GM18858 (cell line): ENCODE results near the gene NANOS2.

Source experiments
- ATAC-seq: cut with Tn5 transposase; IDR thresholded peaks from one replicate; pipeline ENCODE4 v1.9.1; 2021; ENCODE audit not compliant: unreplicated experiment

NANOS2 gene

DNA sequence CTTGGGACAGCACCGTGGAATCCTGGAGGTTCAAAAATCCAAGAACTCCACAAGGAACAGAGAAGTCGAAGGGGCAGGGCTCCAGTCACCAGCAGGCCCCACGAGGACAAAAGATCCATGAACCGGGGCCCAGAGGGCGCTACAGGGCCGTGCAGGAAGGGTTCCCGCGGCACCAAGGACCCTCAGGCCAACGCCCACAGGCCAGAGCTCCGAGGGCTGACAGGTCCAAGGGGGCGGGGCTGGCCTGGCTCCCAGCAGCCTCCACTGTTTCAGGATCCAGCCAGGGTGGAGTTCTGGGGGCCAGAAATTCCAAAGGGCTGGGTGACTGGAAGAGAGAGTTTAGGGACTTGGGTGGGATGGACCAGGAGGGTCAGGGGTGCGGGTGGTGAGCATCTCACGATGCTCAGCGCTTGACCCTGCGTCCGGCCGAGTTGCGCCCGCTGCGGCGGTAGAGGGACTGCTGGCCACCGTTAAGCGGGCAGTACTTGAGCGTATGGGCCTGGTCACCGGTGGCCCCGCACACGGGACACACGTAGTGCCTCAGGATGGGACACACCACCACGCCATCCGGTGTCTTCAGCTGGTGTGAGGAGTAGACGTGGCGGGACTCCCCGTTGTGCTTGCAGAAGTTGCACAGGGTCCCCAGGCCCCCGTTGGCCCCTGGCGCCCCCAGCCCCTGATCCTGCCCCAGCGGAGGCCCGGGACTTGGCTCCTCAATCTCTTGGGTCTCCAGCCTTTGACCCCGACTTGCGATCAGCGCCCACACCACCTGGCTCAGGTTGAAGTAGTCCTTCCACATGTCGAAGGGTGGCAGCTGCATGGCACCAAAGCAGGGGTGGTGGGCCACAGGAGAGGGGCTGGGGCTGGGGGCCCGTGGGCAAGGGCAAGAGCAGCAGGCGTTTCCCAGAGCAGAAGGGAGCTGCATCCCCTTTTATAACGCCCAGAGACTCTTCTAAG is at the start of gene NANOS2:
Gene NANOS2, minus strand, starts transcription at position 905 of the 957 bp plus-strand sequence. Its CDS starts 85 bp downstream, at position 820.
- no peak for ATAC-seq

DNA sequence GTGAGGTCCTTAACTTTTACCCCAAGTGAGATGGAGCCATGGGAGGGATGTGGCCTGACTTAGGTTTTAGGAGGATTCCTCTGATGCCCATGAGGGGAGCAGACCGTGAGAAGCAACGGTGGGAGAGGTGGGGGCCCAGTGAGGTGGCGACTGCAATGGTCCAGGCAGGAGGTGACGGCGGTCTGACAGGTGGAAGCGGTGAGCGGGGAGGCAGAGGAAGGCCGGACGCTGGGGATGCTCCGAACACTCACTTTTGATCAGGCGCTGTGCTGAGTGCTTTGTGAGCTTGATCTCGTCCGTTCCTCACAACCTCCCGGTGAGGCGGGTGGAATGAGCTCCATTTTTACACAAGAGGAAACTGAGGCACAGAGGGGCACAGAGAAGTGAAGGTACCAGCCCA is 47.4 kb upstream of the NANOS2 start:
- ATAC-seq, result no peak

DNA sequence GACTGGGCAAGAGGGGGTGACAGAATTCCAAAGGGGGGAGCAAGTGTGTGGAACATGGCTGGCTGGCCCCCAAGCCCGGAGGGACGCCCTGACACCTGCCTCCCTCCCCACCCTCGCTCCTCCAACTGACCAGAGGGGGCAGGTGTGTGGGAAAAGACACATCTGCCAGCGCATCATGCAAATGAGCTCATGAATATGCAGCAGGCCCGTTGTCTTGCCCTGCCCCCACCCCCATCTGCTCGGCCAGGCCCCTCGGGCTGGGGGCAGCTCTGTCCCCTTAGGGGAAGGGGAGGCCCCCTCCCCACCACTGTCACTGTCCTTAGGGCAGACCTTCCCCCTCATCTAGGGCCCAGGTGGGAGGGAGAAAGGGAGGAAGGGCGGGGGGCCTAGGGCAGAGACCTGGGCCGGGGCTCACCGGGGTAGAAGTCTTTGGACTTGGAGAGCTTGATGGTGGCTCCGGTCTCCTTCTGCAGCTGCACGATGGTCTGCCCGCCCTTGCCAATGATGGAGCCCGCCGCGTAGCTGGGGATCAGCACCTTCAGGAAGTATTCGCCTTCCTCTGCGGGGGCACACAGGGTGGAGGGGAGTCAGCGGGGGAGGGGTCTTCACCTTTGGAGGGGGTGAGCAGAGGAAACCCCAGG is 46.1 kb upstream of the NANOS2 start:
- ATAC-seq, result no peak

DNA sequence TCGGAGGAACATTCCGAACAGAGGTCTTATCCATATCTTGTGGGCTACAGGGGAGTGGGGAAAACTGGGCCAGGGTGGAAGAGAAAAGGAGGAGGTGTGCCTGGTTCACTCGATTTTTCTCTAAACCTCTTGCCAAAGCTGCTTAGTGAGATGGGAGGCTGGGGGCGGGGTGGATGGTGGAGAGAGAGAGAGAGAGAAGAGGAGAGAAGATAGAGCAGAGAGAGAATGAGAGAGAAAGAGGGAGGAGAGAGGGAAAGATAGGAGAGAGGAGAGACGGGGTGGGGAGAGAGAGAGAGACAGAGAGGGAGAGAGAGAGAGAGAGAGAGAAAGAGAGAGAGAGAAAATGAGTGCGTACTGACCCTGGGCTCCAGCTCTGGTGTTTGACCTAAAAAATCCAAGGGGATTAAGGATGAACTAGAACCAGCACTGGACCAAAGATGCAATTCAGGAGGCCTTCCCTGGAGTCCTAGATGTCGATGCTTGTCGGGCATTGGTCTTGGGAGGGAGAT is 45.0 kb upstream of the NANOS2 start:
- ATAC-seq, result no peak

DNA sequence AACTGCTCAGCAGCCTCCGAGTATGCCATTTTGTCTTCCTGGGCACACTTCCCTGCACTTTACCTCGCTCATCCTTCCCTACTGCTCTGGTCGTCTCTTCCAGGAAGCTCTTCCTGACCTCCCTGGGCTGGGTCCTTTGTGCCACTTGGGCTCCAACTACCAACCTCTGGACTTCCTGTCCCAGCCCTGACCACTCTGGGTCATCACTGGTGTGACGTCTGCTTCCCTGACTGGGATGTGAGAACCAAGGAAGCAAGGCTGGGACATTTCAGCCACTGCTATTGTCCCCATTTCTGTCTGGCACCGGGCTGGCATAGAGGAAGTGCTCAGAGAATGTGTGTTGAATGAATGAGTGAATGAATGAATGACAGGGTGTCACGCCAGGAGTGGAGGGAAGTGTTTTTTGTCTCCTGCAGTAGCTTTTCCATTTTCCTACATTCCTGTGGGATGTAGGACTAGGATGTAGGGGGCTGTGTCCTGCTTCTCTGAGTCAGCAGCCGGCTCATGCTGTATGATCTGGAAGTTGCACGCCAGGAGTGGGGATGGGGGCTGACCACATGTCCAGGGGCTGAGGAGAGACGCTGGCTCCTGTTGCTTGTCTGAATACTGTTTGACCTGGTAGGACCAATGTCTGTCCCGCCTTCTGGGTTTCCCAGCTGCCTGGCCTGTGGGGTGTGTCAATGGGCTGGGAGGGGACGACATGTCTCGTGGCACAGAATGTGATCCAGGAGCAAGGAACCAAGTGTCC is 44.4 kb upstream of the NANOS2 start:
- ATAC-seq, result no peak

DNA sequence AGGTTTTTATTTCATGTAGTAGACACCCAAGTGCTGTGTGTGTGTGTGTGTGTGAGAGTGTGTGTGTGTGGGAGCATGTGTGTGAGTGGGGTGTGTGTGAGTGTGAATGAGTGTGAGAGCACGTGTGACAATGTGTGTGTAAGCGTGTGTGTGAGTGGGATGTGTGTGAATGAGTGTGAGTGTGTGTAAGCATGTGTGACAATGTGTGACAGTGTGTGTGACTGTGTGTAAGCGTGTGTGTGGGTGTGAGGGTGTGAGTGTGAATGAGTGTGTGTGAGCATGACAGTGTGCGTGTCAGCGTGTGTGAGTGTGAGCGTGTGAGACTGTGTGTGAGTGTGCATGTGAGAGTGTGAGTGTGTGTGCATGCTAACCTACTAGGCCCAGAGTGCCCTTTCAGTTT is 43.7 kb upstream of the NANOS2 start:
- no peak for ATAC-seq

DNA sequence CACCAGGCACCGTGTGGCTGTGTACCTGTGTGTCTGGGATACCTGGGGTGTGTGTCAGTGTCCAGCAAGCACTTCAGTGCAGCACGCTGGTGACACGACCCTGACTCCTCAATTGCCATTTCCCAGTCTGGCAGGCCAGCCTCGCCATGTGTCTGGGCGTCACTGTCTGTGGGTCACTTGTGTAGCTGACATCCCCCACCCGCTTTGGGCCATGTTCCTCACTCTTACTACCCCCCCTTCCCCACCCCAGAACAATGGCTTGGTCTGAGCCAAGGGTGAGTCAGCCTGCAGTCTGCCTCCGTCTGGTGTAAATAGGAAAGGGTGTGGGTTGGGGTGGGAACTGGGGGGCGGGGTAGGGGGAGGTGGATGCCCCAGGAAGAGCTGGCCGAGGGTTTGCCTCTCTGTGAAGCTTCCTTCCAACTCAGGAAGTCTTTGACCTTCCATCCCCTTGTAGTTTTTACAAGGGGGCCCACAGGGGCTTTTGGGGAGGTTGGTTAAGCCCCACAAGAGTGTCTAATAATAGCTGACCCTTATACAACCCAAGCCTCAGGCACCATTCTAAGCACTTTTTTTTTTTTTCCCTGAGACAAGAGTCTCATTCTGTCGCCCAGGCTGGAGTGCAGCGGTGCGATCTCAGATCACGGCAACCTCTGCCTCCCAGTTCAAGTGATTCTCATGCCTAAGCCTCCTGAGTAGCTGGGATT is 41.5 kb upstream of the NANOS2 start:
- no peak for ATAC-seq

DNA sequence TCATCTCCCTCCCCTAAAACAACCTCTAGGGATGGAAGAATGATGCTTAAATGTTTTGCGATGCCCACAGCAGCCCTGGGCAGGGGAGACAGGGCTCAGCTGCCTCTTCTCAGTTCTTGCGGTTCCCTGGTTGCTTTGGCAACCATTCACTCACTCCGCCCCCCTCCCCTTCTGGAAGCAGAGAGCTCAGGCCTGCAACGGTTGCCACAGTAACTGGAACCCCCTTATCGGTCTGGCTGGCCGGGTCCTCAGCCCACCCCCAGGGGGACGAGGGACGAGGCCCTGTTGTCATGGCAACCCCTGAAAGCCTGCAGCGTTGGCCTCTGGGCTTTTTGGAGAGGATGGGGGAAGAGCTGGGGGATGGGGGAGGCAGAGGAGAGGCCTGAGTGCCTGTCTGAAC is 39.6 kb upstream of the NANOS2 start:
- ATAC-seq, result no peak

DNA sequence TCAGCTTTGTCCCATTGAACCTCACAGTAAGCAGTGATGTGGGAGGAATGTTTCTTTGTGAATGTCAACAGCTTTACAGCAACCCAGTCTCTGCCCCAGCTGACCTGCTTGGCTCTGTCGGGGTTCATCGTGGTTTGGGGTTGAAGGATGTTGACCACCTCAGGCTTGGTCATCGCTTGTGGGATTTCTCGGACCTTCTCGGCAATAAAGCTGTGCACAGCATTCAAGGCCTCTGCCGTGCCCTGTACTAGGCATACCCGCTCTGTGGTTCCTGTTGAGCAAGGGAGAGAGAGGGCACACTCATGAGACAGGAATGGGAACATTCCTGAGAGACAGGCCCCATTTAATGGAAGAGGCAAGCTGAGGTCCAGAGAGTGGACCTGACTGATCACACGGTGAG is 39.1 kb upstream of the NANOS2 start:
- ATAC-seq, result no peak

DNA sequence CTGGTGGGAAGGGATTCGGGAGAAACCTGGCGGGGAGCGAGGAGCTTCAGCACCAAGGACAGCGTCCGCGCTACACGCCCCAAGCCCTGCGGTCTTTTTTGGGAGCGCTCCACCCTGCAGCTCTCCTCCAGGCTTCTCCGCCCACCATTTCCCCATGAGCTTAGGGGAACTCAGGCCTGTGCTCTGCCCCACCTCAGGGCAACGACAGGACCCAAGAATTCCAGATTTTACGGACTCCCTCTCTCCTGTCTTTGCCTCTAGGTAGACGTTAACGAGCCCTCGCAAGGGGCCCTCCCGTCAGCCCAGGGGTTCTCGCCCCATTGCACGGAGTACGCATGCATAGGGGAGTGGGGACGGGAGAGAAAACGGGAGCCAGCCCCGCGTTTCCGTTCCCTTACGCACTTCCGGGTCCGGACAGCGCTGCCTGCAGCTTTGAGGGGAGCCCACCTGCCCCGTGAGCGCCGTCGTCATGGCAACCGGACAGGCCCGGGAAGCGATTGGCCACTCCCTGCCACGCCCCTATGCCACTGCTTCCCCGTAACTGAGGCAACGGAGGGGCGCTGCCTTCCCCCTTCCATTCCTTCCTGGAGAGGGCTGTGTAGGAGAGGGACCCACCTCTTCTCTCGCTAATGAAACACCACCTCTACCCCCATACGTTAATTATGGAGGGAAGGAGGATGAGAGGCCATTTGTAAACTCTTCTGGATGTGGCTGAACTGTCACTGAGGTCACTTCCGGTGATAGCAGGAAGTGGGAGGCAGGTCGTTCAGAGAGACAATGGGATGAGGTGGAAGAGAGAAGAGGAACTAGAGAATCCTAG is 38.3 kb upstream of the NANOS2 start:
- no peak for ATAC-seq

DNA sequence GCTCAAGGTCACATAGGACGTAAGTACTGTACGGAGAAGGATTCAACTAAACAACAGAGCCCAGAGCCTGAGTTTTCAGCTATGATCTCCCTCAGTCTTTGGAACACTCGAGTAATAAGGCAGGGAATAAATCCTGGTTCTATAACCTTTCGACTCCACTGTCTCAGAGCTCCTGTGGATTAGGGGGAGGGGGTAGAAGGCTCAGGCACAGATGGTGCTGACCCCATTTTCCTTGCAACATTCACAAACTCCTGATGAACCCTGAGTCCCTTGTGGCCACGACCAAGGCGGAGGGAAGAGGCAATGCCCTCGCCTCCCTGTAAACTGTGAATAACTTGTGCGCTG is 37.7 kb upstream of the NANOS2 start:
- ATAC-seq, result no peak

DNA sequence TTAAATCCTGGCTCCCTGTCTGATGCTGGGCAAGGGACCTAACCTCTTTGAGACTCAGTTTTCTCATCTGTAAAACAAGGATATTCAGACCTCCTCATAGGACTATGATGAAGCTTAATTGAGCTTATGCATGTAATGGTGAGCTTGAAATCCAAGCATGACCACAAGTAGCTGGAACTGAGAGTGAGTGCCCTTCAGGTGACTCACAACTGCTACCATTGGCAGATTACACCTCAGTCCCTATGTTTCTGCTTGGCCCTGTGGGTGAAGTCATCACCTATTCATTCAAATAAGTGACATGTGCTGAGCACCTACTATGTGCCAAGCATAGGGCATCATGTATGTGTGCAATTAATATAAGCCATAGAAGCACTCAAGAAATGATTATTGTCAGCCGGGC is 33.3 kb upstream of the NANOS2 start:
- no peak for ATAC-seq

DNA sequence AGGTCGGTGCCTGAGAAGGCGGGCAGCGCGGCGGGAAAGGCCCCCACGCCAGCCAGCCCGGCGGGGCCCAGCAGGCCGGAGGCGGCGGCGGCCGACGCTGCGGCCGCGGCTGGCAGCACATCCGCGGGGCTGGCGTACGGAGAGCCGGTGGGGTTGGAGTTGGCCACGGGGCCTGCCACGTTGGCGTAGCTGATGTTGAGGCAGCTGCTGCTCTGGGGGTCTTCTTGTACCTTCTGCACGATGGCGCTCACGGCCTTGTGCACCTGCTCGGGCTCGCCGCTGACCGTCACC is 25.9 kb upstream of the NANOS2 start:
- ATAC-seq, result no peak

DNA sequence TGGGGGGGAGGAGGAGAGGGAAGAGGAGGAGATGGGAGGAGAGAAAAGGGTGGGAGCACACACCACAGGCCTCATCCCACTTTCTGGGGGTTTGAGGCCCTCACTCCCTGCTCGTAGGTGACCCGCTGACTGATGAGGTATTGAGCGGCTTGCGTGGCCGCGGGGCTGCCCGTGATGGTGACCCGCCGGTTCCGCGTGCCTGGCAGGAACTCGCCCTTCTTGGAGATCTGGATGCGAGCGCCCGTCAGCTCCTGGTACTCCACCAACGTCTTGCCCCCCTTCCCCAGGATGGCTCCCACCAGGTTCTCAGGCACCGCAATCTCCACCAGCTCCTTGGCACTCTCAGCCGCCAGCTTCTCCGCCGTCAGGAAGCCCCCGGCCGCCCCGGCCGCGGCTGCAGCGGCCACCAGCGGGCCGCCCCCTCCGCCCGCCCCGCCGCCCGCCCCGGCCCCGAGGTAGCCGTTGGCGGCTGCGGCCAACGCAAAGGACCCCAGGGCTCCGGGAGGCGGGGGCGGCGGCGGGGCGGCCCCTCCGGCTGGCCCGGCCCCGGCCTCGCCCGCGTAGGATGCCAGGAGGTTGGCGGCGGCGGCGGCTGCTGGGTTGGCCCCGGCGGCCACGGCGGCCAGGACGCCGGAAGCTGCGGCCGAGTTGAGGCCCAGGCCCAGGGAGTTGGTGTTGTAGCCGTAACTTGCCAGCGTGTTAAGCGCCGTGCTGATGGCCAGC is 25.4 kb upstream of the NANOS2 start:
- no peak for ATAC-seq

DNA sequence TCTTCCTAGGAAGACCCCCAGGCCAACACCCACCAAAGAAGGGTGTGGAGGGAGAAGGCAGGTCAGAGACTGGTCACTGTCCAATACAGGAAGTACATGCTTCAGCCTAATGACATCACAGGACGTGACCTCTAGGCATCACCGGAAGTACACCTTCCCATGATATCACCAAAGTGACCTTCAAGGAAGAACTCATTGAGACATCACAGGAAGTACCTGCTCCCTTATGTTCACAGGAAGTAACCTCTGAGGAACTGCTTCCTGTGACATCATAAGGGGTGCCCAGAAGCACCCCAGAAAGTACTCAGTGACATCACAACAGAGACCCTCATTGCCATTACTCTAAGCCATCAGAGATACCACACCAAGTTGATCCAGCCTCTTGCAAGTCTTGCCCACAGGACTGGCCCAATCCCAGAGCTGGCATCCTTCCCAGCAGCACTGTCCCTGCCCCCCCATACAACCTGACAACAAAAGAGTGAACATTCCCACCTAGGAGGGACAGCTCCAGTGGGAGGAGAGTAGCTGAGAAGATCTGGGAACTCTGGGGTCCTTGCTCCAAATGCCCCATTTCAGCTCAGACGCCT is 24.2 kb upstream of the NANOS2 start:
- no peak for ATAC-seq

DNA sequence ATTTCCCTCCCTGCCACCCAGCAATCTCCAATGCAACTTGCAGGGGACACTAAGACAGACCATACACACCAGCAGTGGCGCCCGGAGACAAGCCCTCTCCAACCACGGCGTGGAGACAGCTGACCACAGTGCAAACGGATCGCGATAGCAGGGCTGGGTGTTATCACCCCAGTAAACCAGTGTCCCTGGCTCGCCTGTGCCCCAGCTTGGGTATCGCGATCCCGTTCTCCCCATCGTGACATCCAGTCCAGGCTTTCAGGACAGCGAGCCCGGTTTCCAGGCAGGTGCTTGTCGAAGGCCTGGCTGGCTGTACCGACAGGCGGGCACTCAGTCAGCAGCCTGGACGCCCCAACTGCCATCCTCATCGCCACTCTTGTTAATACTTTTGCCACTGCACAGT is 20.7 kb upstream of the NANOS2 start:
- ATAC-seq, result no peak

DNA sequence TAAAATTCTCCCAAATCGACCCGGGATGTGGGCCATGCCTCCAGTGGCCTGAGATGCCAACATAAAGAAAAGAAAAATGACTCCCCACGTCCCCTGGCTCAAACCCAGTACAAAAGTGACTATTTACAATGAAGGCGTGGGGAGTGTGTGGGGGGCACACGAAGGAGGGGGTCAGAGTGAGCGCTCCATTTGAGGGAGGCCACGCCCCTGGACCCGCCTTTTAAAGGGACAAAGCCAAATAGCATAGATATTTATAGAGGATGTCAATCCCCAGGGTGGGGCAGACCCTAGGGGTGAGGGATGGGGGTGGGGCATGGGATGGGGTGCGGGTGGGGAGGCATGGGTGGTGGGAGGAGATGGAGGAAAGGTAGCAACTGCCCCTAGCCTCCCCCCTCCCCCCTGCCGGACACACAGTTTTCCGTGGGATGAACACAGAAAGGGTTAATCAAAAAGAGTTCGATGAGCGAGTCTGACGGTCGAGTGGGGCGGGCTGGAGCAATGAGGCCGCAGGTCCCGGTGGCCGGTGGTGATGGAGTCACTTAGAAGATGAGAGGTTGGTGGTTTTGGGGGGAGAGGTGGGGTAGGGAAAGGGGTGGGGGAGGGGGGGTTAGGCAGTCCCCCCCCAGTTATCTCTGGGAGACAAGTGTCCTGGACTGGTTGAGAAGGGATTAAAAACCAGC is 20.1 kb upstream of the NANOS2 start:
- no peak for ATAC-seq

DNA sequence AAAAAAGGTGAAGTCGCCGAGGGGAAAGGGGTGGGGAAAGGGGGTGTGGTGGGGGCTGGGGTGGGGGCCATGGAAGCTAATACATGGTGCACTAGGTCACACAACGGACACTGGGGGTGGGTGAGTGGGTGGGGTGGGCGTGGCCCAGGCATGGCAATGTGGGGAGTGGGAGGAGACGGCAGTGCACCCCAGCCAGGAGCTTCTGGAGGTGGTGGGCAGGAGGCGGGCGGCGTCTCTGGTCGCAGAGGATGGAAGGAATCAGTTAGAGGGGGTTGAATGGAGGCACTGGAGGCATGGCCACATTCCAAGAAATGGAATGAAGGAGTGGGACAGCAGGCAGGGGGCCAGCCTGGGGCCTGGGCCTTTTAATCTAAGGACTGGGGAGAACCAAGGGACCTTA is 19.2 kb upstream of the NANOS2 start:
- no peak for ATAC-seq

DNA sequence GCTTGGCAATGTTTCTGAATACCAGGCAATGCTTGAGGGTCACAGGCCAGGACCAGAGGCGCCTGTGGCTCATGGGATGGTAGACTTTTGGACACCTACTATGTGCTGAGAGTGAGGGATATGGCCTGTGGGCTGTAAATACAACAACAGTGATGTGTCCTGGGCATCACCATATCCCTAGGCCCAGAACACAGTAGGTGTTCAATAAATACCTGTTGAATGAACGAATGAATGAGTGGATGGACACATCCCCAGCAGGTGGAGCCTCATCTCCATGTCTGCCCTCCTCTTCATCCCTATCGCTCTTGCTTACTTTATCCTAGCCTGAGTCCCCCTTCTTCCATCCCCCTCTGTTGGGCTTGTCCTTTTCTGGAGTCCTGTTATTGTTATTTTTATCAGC is 16.5 kb upstream of the NANOS2 start:
- ATAC-seq, result no peak
